ENCODE results near the gene SPSB1. TPM values are rescaled to one million over a fixed set of nuclear protein-coding genes. Genes with fewer than 3 reads are reported as not detected.

Gene SPSB1
- polyA plus RNA-seq, 1 donor (not counting 4 experiments of a cell fraction or from before 2014, with no cell fraction given): 19.8 TPM

GRCh38 chr1:9338397-9339246 is 45.9 kb downstream of the SPSB1 start:
- Histone ChIP-seq H3K79me2 (ENCODE audit: control insufficient read depth, insufficient read depth, low read length) (peaks cover 52% of the 10 kb centered on the region), H3K4me2 (ENCODE audit: control insufficient read depth, extremely low read depth, insufficient read depth, low read depth, low read length) (no peak overlapping the region), H3K27ac (ENCODE audit: control insufficient read depth, insufficient read depth, low read length) (no peak overlapping the region), H3K9me3 (ENCODE audit: control insufficient read depth, low read depth, low read length) (no peaks in the 10 kb centered on the region), H3K27me3 (ENCODE audit: control insufficient read depth, extremely low read depth, insufficient read depth, low read length) (no peaks in the 10 kb centered on the region), H3K4me1 (ENCODE audit: control insufficient read depth, extremely low read depth, insufficient read depth, low read length) (peaks cover 31% of the 10 kb centered on the region), H3K4me3 (ENCODE audit: control insufficient read depth in 2 of 3, extremely low read depth in 1 of 3, insufficient read depth in 2 of 3, low read depth in 1 of 3, low read length in 3 of 3) (no peak overlapping the region), H3K9ac (ENCODE audit: control insufficient read depth, extremely low read depth, insufficient read depth, low read length) (no peak overlapping the region), H3K36me3 (ENCODE audit: control insufficient read depth in 2 of 2, extremely low read depth in 1 of 2, insufficient read depth in 2 of 2, low read length in 2 of 2) (peaks cover 0 to 9% of the 10 kb centered on the region in 2 experiments), H2AFZ (ENCODE audit: control insufficient read depth, low read length) (no peak overlapping the region), H3K9me1 (ENCODE audit: control insufficient read depth, extremely low read depth, insufficient read depth, low read length) (peaks cover 2% of the 10 kb centered on the region), H4K20me1 (ENCODE audit: control insufficient read depth, extremely low read depth, insufficient read depth, low read length) (peaks cover 19% of the 10 kb centered on the region)
- FAIRE-seq (no peak), DNase-seq (ENCODE audit: low read depth, low spot score) (no peak)
- TF ChIP-seq CTCF (optimal IDR thresholded peaks at IDR 0.05 in 1 of 3, IDR thresholded peaks at IDR 0.05 in 1 of 3, conservative IDR thresholded peaks at IDR 0.05 in 1 of 3; ENCODE audit: extremely low read depth in 1 of 3, insufficient read depth in 2 of 3, low read length in 3 of 3): no peak
- dilution Hi-C loops (cut with MboI; ENCODE audit: extremely low pct_ligation_motif_present, low sequenced_read_pairs): no loop called here

DNA sequence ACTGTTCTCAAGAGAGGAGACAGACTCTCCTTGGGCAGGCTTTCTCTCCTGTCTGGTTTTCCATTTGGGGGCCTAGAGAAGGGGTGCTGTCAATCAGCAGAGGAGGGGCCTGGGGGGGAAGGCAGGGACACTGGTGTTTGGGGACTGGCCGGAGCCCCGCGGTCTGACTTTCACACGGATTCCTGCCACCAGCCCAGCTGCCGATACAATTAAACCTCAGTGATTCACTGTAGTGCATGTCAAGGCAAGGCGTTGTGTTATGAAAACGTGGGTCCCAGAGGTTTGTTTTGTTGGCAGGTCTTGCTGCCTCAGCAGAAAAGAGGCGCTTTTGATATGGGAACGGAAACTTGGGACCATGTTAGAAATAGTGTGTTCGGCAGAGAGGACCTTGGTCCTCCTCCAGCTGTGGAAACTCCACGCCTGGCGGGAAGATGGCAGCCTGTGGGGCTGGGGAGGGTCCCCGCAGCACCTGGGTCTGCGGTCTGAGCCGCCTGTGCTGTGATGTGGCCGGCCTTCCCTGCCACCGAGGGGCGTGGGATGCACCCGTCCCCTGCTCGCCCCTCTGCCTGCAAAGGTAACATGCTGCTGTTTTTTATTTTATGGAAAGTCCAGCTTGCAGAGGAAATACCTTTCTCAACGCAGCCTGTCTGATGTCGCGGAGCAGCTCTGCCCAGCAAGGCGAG is 47.6 kb downstream of the SPSB1 start:
- Histone ChIP-seq H3K4me2 (ENCODE audit: control insufficient read depth, extremely low read depth, insufficient read depth, low read depth, low read length) (peak overlapping the region; percentile 78), H3K9me3 (ENCODE audit: control insufficient read depth, low read depth, low read length) (no peaks in the 10 kb centered on the region), H3K4me1 (ENCODE audit: control insufficient read depth, extremely low read depth, insufficient read depth, low read length) (peaks cover 33% of the 10 kb centered on the region), H3K9me1 (ENCODE audit: control insufficient read depth, extremely low read depth, insufficient read depth, low read length) (peaks cover 8% of the 10 kb centered on the region), H3K79me2 (ENCODE audit: control insufficient read depth, insufficient read depth, low read length) (peaks cover 57% of the 10 kb centered on the region), H3K27ac (ENCODE audit: control insufficient read depth, insufficient read depth, low read length) (peak overlapping the region; percentile 61), H3K36me3 (ENCODE audit: control insufficient read depth in 2 of 2, extremely low read depth in 1 of 2, insufficient read depth in 2 of 2, low read length in 2 of 2) (peaks cover 0 to 8% of the 10 kb centered on the region in 2 experiments), H4K20me1 (ENCODE audit: control insufficient read depth, extremely low read depth, insufficient read depth, low read length) (peaks cover 32% of the 10 kb centered on the region), H3K4me3 (ENCODE audit: control insufficient read depth in 2 of 3, extremely low read depth in 1 of 3, insufficient read depth in 2 of 3, low read depth in 1 of 3, low read length in 3 of 3) (peak overlapping the region in 2 of 3 experiments; percentile 34 to 48), H3K27me3 (ENCODE audit: control insufficient read depth, extremely low read depth, insufficient read depth, low read length) (no peaks in the 10 kb centered on the region), H3K9ac (ENCODE audit: control insufficient read depth, extremely low read depth, insufficient read depth, low read length) (peak overlapping the region; percentile 68), H2AFZ (ENCODE audit: control insufficient read depth, low read length) (no peak overlapping the region)
- FAIRE-seq: peak; percentile 91
- no peak for TF ChIP-seq EZH2 (IDR thresholded peaks at IDR 0.05; ENCODE audit: low read length)
- no peak for TF ChIP-seq CTCF (optimal IDR thresholded peaks at IDR 0.05 in 1 of 3, IDR thresholded peaks at IDR 0.05 in 1 of 3, conservative IDR thresholded peaks at IDR 0.05 in 1 of 3; ENCODE audit: extremely low read depth in 1 of 3, insufficient read depth in 2 of 3, low read length in 3 of 3)
- DNase-seq (ENCODE audit: low read depth, low spot score): no peak
- dilution Hi-C loops (cut with MboI; ENCODE audit: extremely low pct_ligation_motif_present, low sequenced_read_pairs): no loop called here

Measured in keratinocyte (primary cell).